GM19395 (cell line): ENCODE results near the gene EMC9.
A peak's percentile ranks its signal among the peaks of the same experiment; 100 is the strongest.

Experiments used
- ATAC-seq: cut with Tn5 transposase; IDR thresholded peaks from one replicate; pipeline ENCODE4 v1.9.1; 2021; ENCODE audit warnings: mild to moderate bottlenecking, moderate library complexity; ENCODE audit not compliant: unreplicated experiment

EMC9 gene

GRCh38 chr14:24177041-24177825 lies 35.8 kb upstream of the EMC9 start:
- no peak for ATAC-seq

- no peak for ATAC-seq
Measured at GRCh38 chr14:24176599-24176998, 35.2 kb upstream of the EMC9 start.

- ATAC-seq: no peak
Measured at GRCh38 chr14:24172871-24173281, 31.5 kb upstream of the EMC9 start.

GRCh38 chr14:24172261-24172860 lies 31.0 kb upstream of the EMC9 start:
- ATAC-seq: peak; percentile 23

- peak; percentile 83 for ATAC-seq
Measured at GRCh38 chr14:24171422-24172260, 30.2 kb upstream of the EMC9 start, which contains the start of gene REC8. Gene REC8, plus strand, starts transcription at chr14:24172080. Its CDS starts 473 bp downstream, at chr14:24172553.

- no peak for ATAC-seq
Measured at GRCh38 chr14:24167469-24168114, 26.2 kb upstream of the EMC9 start.

GRCh38 chr14:24165785-24166184 lies 24.4 kb upstream of the EMC9 start:
- ATAC-seq: no peak

DNA sequence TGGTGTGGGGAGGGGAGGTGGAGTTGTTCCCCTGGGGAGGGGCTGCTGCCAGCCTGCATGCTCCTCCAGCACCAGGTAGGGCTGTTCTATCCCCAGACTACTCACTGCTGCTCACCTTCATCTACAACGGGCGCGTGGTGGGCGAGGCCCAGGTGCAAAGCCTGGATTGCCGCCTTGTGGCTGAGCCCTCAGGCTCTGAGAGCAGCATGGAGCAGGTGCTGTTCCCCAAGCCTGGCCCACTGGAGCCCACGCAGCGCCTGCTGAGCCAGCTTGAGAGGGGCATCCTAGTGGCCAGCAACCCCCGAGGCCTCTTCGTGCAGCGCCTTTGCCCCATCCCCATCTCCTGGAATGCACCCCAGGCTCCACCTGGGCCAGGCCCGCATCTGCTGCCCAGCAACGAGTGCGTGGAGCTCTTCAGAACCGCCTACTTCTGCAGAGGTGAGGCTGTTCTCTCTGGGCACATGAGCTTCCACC lies 23.2 kb upstream of the EMC9 start:
- ATAC-seq: no peak

DNA sequence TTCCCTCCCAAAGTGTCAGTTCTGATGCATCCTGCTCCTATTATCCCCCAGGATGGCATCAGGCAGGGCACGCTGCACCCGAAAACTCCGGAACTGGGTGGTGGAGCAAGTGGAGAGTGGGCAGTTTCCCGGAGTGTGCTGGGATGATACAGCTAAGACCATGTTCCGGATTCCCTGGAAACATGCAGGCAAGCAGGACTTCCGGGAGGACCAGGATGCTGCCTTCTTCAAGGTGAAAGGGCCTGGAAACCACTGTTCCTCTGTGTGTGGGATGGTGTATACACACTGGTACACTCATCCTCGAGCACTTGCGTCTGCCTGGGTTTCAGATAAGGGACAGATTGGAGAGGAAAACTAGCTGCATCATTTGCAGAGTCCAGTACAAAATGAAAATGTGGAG lies 20.7 kb upstream of the EMC9 start:
- ATAC-seq: no peak

DNA sequence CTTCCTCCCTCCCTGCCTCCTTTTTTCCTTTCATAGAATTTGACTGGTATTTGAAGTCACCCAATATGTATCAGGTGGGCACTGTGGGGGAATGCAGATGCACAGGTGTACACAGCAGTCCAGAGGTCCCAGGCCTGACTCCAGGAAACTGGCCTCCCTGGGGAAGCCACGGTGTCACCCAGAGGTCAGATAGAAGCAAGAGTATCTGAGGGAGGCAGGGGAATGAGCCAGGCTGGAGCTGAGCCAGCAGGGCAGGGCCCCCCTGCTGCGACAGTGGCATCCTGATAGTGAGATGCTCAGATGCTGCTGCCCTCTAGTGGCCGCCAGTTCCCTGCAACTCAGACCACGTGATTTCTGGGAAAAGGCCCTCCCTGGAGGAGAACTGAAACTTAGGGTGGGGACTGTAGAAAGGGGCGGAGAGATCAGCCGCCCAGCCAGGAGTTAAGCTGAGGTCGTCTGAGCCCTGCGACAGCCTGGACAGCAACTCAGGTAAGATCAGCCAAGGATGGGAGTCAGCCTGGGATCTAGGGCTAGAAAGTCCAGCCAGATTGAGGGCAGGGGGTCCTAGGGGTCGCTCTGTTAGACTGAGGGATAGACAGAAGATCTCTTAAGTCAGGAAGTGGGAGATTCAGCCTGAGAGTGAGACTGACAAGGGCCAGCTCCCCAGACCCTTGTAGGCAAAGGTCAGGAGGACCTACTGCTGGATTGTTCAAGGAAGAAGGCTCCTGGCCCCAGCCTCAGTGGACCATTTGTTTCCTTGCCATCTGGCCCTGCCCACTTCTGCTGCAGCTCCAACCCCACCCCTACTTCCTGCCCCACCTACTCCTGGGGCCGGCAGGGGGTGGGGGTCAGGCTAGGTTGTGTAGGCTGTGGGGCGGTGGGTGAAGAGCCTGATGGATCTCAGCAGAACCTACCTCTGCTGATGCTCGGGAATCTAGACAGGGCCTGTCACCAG lies 19.7 kb upstream of the EMC9 start, which contains the start of gene IRF9:
Gene IRF9 (plus strand): TSS at position 416 of the 955 bp plus-strand sequence. CDS start 880 bp downstream, outside the sequence.
- peak; percentile 86 for ATAC-seq

DNA sequence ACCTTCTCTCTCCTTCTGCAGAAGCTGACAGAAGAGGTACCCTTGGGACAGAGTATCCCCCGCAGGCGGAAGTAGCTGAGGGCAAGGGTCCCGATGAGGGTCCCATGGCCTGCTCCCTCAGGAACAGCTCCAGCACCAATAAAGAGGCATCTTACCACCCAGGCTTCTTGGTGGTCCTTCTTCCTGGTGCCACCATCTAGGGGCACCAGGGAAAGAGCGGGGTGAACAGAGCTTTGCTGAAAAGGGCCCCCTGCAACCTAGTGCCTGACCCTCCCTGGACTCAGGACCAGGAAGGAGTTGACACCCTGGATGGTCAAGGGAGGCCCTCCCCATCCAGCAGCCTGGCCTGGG lies 19.1 kb upstream of the EMC9 start:
- ATAC-seq: peak; percentile 6

GRCh38 chr14:24159777-24160498 lies 18.5 kb upstream of the EMC9 start:
- ATAC-seq: no peak

DNA sequence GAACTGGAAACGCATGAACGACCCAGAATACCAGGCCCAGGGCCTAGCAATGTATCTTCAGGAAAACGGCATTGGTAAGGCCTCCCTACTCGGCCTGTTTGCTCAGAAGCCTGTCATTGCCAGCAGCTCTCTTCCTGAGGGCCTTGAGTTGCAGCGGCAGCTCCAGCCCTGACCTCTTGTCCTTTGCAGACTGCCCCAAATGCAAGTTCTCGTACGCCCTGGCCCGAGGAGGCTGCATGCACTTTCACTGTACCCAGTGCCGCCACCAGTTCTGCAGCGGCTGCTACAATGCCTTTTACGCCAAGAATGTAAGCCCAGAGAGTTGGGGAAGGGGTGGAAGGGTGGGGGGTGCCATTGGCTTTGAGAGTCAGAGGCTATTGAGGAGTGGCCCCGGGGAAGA lies 15.9 kb upstream of the EMC9 start:
- ATAC-seq: no peak

DNA sequence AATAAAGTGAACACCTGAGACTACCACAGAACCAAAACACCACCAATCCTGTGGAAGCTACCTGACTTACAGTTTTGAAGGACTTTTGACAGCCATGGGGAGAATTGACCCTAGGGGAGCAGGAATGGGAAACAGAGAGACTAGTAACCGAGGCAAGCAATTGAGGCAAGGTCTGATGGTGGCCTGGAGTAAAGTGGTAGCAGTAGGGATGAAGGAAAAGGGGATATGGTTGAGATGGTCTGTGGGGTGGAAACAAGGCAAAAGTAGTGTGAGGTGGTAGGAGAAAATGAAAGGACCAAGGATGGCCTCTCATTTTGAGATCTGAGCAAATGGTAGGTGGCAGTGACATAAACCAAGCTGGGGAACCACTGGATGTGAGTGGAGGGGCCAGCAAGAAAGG lies 15.4 kb upstream of the EMC9 start:
- no peak for ATAC-seq

- ATAC-seq: no peak
Measured at GRCh38 chr14:24155100-24155499, 13.7 kb upstream of the EMC9 start.

- ATAC-seq: no peak
Measured at GRCh38 chr14:24151404-24152080, 10.2 kb upstream of the EMC9 start.

DNA sequence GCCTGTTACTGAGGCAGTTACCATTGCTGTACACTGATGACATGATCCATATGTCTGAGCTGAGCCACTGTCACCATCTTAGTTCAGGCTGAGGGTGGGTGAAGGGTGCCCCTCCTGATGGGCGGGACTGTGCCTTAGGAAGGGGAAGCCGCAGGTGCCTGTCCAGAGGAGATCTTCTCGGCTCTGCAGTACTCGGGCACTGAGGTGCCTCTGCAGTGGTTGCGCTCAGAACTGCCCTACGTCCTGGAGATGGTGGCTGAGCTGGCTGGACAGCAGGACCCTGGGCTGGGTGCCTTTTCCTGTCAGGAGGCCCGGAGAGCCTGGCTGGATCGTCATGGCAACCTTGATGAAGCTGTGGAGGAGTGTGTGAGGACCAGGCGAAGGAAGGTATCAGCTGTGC lies 9.6 kb upstream of the EMC9 start:
- no peak for ATAC-seq

- no peak for ATAC-seq
Measured at GRCh38 chr14:24150567-24150966, 9.2 kb upstream of the EMC9 start.

DNA sequence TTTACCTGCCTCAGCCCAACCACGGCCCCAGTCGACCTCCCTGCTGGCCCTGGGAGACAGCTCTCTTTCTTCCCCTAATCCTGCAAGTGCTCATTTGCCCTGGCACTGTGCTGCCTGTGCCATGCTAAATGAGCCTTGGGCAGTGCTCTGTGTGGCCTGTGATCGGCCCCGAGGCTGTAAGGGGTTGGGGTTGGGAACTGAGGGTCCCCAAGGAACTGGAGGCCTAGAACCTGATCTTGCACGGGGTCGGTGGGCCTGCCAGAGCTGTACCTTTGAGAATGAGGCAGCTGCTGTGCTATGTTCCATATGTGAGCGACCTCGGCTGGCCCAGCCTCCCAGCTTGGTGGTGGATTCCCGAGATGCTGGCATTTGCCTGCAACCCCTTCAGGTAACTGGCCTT lies 8.7 kb upstream of the EMC9 start:
- no peak for ATAC-seq
